Subcutaneous adipose tissue (tissue), 4 donors: ENCODE data around the gene AVEN. TPM values are rescaled to one million over a fixed set of nuclear protein-coding genes. Genes with fewer than 3 reads are reported as not detected.

Source experiments
- total RNA-seq, 4 donors: library from RNA; depleted of rRNA; stranded (reverse); fragments of >200 nt; gene quantifications; one replicate each; pipeline ENCODE4 v1.1.0, GENCODE V29; 2016
- TF ChIP-seq, protein P1 (sequence below): fragments of 450-650 bp; IDR thresholded peaks from one replicate; pipeline ENCODE4 v1.5.1; 2016; ENCODE audit warnings: low read depth, mild to moderate bottlenecking, control low read depth, antibody characterized with exemption, moderate library complexity

The AVEN gene
- total RNA-seq, 4 donors from 2014 or later = 8.5 to 26.1 (median 17.5) TPM

DNA sequence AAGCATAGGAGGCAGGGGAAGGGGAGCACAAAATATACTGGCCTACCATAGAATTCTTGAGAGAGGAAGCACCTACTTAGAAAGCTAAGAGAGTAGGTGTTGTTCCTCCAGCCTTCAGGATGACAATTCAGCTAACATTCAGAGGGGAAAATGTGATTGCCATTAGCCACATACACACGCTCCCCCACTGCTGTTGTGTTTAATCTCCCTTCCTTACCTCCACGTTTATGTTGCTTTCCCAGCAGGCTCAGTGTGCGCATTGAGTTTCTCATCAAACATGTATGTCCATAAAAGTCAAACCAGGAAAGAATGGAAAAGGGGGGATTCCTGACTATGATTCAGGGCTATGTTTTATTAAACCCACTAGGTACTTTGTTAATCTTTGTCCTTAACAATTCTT, 215.9 kb downstream of the AVEN start:
- TF ChIP-seq, protein P1, sequence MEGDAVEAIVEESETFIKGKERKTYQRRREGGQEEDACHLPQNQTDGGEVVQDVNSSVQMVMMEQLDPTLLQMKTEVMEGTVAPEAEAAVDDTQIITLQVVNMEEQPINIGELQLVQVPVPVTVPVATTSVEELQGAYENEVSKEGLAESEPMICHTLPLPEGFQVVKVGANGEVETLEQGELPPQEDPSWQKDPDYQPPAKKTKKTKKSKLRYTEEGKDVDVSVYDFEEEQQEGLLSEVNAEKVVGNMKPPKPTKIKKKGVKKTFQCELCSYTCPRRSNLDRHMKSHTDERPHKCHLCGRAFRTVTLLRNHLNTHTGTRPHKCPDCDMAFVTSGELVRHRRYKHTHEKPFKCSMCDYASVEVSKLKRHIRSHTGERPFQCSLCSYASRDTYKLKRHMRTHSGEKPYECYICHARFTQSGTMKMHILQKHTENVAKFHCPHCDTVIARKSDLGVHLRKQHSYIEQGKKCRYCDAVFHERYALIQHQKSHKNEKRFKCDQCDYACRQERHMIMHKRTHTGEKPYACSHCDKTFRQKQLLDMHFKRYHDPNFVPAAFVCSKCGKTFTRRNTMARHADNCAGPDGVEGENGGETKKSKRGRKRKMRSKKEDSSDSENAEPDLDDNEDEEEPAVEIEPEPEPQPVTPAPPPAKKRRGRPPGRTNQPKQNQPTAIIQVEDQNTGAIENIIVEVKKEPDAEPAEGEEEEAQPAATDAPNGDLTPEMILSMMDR = no peak

DNA sequence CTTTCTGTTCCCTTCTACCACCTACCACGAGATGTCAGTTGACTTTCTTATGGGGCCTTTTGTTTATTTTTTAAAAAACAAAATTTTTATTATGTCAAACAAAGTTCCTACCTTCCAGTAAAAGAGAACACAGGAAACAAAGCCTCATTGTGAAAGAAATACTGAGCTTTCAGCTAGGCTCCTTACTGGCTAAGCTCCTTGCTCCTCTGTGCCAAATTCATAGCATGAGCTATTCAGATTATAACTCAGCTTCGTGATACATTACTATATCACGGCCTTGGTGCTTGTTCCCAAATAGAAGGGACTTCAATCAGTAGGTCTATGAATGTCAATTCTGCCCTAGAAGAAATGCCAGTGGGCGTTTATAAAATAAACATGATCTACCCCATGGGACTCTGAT, 216.5 kb downstream of the AVEN start:
- TF ChIP-seq, protein P1 = no peak

Other genes with a start within 250 kb of the AVEN start
- not detected for gene CHRM5, start 70.7 kb downstream of the AVEN start, total RNA-seq
- 10 to 100 TPM; 41.8 to 62.8 (median 44.5) TPM for gene EMC7, start 62.7 kb upstream of the AVEN start, total RNA-seq
- 1 to 10 TPM in 2 of 4 donors, under 1 TPM in 2; 0.57 to 2.1 (median 0.95) TPM for gene PGBD4, start 62.9 kb upstream of the AVEN start, total RNA-seq
- 10 to 100 TPM; 45.4 to 59.0 (median 55.9) TPM for gene KATNBL1, start 170.9 kb upstream of the AVEN start, total RNA-seq
- 100 to 1,000 TPM; 142 to 180 (median 156) TPM for gene EMC4, start 185.8 kb upstream of the AVEN start, total RNA-seq